Stimulated activated CD8-positive, alpha-beta memory T cell treated with anti-CD3 and anti-CD28 coated beads, Interleukin-12 subunit alpha, Interleukin-12 subunit beta, amount 100 ng/mL, for 24 hours (primary cell): ENCODE results near the gene HIP1R.

Experiments used
- DNase-seq: peaks from one replicate; pipeline ENCODE4 v3.0.0-alpha.2; 2020; ENCODE audit errors: extremely low read depth

The HIP1R gene

DNA sequence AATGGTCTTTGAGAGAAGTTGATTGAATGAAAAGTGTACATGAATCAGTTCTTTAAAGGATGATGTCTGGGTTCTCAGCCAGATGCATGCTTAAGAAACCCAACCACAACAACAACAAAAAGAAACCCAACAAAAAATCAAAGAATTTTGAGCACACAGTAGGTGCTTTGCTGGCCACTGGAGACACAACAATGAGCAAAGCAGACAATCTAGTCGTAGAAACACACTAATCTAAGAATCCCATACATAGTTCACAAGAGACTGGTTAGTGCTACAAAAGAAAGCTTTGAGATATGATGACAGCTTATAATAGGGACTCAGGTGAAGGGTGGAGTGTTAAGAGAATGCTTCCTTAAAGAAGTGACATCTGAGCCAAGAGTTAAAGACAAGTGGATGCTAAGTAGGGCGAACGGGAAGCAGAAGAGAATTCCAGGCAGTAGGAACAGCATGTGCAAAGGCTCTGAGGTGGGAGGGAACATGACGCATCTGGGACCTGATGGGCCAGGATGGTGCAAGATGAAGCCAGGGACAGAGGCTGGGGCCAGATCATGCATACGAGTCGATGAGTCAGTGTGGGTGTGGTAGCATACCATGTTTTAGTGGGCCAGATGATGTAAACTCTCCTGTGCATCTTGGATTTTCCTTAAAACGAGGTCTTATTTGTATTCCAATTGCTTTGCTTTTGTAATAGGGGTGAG lies 4.6 kb upstream of the HIP1R start:
- DNase-seq: no peak

GRCh38 chr12:122834104-122834920 lies 945 bp upstream of the HIP1R start:
- DNase-seq: no peak

- DNase-seq: no peak
These were observed 431 bp downstream of the HIP1R start for GRCh38 chr12:122835750-122836026.

GRCh38 chr12:122836027-122836921 lies 1.0 kb downstream of the HIP1R start:
- no peak for DNase-seq

DNA sequence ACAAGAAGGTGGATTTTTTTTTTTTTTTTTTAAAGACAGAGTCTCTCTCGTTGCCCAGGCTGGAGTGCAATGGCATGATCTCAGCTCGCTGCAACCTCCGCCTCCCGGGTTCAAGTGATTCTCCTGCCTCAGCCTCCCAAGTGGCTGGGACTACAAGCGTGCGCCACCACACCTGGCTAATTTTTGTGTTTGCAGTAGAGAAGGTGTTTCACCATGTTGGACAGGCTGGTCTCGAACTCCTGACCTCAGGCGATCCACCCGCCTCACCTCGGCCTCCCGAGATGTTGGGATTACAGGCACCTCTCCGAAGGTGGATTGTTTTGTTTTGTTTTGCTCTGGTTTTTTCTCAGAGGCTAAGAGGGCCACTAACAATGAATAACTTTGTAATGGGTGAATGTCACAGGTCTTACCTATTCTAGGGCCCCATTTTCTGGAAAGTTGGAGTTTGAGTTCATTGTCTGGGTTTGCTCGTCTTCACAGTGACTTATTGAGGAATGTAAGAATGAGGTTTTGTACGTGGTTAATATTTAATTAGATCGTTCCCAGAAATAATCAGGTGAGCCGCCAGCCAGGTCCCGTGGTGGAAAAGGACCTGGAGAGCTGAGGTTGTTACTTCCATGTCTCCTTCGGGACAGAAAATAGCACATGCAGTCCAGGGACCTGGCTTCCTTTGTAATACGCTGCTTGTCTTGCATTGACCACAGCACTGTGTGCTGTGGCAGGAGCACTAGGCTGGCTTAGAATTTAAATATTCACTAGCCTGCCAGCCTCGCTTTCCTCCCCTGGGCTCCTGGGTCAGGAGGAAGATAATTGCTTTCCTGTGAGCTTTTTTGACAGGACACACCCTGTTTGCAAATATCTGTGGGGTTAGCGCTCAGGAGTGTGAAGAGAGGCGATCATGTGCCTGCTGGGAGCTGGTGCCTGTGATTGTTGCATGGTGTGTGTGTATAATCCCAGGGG lies 2.3 kb downstream of the HIP1R start:
- no peak for DNase-seq

DNA sequence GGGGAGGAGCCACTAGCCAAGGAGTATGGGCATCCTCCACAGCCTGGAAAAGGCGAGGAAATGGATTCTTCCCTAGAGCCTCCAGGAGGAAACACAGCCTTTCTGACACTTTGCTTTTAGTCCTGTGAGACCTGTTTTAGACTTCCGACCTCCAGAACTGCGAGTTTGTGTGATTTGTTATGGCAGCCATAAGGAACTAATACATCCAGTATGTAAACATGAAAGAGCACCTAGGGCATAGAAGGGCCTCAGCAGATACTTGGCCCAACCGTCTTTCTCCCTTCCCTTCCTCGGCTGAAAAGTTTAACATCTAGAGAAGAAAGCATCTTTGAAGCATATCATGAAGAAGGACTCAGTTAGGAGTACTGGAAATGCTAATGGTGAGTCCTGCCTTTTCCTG lies 3.6 kb downstream of the HIP1R start:
- no peak for DNase-seq

DNA sequence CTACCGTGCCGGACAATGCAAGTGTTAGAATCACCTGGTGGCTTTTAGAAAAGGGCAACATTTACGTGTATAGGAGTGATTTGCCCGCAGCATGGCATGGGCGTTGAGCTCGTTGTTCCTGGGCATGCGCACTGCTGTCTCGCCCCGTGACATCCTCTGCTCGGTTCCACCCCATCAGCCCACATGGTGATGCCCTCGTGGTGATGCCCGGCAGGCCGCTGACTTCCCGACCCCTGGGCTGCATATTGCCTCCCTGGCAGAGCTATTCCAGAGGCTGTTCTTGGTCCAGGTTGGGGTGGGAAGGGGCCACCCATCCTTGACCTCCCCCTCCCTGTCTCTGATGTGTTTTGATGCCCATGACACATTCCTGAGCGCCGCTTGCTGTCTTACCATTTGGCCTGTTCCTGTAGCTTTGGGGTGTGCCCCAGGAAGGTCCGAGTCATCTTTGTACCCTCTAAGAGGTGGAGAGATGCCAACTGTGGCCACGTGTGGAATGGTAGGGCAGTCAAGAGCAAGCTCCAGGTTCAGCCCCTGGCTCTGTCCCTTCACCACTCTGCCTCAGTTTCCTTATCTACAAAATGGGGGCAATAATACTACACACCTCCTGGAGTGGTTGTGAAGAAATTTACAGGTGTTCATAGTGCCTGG lies 4.8 kb downstream of the HIP1R start:
- DNase-seq: no peak

GRCh38 chr12:122840580-122841513 lies 5.6 kb downstream of the HIP1R start:
- DNase-seq: no peak

DNA sequence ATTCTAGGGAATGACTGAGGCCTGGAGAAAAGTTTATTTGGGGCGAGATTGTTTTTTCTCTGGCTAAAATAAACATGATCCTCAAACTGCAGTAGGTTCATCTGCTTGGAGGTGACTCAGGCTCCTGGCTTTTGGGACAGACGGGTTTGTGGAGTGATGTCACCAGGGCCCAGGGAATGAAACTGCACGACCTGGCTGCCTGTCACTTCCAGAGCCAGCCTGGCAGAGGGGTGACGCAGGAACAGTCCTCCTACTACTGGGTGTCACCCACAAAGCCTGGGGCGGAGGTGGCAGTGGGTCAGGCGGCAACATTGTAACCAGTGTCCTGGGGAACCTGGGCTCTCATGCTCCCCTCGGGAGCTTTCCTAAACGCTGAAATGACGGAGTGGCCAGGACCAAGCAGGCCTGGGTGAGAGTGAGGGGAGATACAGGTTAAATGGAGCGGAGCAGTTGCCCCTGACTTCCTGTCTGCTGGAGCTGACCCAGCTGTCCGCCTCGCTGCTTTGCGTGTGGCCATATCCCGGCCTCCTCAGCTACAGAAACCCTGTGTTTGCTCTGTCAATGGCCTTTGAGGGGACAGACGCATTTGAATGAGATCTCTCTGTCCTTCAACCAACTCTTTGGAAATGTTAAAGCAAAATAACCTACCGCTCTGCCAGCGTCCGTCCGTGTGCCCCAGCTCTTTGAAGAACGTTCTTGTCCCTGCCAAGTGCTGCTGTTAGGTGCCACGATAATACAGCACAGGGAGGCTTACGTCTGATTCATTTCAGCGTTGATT lies 6.5 kb downstream of the HIP1R start:
- DNase-seq: no peak

DNA sequence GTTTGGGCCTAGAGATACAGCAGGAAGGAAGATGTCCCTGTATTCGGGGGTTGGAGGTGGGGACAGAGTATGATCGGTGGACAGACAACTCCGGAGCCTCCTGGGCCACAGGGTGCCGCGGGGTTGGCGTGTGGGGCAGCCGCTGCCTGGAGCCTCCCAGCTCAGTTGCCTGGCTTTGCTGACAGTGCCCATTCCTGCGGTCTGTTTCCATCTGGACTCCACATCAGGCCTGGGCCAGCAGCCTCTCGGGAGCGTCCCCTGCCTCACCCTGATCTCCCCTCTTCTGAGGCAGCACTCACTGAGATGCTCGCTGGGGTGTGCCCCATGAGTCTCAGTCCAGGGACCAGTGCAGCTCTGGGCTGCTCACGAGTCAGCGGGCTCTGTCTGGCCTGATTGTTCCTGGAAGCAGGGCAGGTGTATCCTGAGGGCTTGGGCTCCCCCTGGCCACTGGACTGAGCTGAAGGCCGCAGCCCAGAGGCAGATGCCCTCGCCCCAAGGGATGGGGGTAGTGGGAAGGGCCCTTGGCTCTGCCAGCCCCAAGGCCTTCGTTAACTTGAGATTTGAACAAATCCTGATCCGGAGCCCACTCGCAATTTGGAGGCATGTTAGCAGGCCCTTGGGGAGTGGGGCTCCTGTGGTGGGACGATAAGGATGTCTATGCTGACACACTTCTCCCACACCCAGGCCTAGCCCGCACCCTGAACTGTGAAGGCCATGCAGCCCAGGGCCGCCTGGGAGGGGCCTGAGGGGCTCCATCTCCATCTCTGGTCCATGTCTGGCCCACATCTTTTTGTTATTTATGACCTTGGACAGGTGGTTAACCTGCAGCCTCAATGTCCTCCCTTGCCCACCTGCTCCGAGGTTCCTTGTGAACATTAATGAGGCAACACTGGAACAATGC lies 7.5 kb downstream of the HIP1R start:
- DNase-seq: no peak

DNA sequence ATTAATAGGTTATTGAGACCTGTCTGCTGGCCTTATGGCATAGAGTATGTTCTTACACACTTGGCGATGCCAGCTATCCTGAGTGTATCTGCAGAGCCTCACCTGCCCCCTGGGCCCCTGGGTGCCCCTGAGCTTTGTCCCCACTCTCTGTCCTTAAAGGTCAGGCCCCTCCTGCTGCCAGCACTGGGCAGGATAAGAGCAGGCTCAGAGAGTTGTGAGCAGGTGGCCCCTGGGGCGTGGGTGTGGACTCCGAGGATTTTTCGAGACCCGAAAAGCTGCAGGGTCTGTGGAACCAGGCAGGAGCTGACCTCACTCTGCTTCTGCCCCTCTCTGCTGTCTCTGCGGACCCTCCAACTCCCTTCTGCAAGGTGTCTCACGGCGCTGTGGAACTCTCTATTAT lies 8.2 kb downstream of the HIP1R start:
- DNase-seq: no peak

- no peak for DNase-seq
These were observed 9.2 kb downstream of the HIP1R start for GRCh38 chr12:122844366-122844971.

DNA sequence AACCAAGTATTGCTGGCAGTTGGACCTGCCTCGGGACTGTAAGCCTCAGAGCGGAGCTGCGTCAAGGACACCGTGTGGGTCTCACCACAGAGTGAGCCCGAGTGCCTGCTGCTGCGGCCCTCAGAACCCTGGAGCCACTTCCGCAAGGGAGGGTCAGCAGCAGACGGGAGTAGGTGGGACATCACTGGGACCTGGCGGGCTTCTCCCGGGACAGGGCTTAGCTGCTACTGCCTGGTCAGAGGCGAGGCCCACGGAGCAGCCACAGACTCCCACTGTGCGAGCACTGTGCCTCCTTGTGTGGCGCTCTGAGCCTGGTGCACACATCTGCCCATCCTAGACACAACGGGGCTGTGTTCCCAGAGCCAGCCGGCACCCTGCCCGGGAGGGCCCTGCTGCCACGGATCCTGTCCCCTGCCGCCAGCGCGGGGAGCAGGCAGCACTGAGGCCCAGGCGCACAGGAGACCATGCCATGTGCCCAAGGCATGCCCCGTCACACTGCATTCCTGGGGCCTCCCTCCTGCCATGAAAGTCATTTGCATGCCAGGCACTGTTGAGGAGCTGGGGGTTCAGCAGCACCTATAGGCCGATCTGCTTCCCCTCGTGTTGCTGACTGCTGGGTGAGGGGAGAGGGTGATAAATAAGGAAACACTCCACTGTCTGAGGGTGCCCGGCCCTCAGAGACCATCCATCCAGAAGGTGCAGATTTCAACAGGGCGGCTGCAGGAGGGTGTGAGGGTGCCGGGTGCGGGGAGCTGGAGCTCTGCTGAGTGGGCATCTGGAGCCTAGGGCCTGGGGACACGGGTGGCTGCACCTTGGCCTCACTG lies 10.0 kb downstream of the HIP1R start:
- no peak for DNase-seq

DNA sequence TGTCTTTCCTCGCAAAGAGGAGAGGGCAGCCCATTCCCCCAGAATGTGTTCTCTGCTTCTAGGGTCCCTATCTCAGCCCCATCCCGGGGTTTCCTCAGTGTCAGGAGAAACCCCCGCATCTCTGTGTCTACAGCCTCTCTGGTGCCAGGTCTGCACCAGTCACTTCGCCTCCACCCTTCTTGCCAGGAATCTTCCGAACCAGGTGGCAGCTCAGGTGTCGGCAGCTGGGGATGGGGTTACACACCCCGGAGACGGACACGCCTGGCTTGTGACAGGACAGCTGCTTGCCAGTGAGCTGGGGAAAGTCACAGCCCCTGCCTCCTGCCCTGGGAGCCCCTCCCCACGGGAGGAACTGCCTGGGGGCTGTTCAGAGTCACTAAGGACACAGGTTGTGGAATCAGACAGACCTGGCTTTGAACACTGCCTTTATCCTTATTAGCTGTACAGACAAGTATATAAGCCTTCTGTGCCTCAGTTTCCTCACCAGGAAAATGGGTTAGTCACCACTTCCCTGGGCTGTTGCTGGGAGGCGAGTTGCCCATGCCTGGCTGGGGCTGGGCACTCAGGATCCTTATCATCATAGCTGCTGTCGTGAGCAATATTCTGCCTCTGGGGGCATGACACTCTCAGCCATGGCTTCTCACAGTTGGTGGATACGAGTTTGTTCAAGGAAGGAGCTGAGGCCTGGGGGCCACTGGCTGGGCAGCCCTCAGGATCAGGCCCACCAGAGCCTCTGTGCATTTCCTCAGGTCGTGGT lies 10.8 kb downstream of the HIP1R start:
- no peak for DNase-seq

DNA sequence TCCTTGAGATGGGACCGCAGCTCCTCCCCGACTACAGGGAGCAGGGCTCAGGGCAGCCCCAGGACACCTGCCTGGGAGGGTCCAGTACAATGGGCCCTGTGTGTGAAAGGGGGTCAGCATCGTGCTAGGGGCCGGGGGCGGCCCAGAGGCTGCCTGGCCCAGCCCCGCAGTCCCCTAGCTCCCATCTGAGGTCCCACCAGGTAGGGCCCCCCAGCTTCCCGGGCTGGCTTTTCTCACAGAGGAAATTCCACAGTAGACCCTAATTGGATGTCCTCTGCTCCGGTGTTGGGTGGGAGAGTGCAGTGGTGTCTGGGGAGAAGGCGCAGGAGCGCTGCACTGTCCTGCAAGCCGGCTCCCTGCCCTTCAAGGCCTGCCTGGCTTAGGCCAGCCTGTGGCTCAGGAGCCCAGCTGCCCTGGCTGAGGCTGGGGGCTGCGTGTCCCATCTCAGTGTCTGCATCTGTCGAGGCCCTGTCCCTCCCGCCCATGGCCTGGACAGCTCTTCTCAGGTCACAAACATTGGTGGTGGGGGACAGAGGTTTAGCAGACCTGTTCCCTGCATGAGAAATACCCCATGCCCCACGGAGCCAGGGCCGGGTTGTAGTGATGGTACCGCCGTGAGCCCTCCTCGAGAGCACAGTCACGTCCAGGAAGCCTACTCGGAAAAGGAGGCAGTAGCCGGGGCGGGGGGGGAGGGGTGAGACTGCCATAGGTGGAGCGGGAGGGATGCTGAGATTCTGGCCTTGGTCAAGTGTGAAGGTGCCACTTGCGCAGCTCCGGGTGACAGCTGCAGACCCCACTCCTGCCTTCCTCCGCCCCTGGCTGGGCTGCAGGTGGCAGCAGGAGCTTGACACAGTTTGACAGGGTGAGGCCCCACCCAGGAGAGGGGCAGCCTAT lies 11.6 kb downstream of the HIP1R start:
- DNase-seq: no peak
